ENCODE data around the gene TAS2R14. TPM values are rescaled to one million over a fixed set of nuclear protein-coding genes. Genes with fewer than 3 reads are reported as not detected.

Gene TAS2R14
- total and polyA plus RNA-seq, 2 of the 13 experiments (the other 11 are each of a cell fraction or from before 2014, with no cell fraction given), result 1.1 to 2.3 TPM

DNA sequence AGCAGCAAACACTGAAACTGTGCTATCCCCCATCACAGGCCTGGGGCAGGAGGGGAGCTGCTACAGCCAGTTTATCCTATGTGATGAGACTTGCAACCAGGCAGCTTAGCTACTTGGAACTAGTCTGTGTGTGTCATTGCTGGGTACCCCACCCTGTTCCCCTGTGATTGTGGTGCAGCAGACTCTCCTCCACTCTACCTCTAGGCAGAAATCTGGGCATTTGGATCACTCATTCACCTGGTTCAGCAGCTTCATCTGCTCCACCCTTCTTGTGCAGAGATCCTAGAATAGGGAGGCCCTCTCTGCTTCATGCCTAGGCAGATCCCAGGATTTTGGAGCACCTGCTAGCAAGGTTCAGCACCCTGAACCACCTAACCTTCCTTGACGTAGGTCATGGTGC is 38.5 kb downstream of the TAS2R14 start (continued):
- TF ChIP-seq, protein P1, sequence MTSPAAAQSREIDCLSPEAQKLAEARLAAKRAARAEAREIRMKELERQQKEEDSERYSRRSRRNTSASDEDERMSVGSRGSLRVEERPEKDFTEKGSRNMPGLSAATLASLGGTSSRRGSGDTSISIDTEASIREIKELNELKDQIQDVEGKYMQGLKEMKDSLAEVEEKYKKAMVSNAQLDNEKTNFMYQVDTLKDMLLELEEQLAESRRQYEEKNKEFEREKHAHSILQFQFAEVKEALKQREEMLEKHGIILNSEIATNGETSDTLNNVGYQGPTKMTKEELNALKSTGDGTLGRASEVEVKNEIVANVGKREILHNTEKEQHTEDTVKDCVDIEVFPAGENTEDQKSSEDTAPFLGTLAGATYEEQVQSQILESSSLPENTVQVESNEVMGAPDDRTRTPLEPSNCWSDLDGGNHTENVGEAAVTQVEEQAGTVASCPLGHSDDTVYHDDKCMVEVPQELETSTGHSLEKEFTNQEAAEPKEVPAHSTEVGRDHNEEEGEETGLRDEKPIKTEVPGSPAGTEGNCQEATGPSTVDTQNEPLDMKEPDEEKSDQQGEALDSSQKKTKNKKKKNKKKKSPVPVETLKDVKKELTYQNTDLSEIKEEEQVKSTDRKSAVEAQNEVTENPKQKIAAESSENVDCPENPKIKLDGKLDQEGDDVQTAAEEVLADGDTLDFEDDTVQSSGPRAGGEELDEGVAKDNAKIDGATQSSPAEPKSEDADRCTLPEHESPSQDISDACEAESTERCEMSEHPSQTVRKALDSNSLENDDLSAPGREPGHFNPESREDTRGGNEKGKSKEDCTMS (CRISPR knock-in tag; conservative IDR thresholded peaks at IDR 0.05), result no peak
- TF ChIP-seq POLR2AphosphoS5 (IDR thresholded peaks at IDR 0.05; ENCODE audit: low read depth, low read length), result no peak
- no peak for TF ChIP-seq ZFAT (CRISPR knock-in tag; conservative IDR thresholded peaks at IDR 0.05)
- TF ChIP-seq KDM2A (CRISPR knock-in tag; IDR thresholded peaks at IDR 0.05; ENCODE audit: borderline replicate concordance, low read depth), result no peak
- no peak for TF ChIP-seq ZFX (CRISPR knock-in tag; IDR thresholded peaks at IDR 0.05; ENCODE audit: low read depth)
- no peak for TF ChIP-seq PITX1 (CRISPR knock-in tag; IDR thresholded peaks at IDR 0.05)
- TF ChIP-seq ARID2 (CRISPR knock-in tag; IDR thresholded peaks at IDR 0.05; ENCODE audit: borderline replicate concordance), result no peak
- no peak for TF ChIP-seq CREB1 (IDR thresholded peaks at IDR 0.05)
- TF ChIP-seq CREB1 (CRISPR knock-in tag; IDR thresholded peaks at IDR 0.05), result no peak
- no peak for TF ChIP-seq KLF9 (CRISPR knock-in tag; IDR thresholded peaks at IDR 0.05; ENCODE audit: low read depth)
- TF ChIP-seq NFKB2 (CRISPR knock-in tag; IDR thresholded peaks at IDR 0.05; ENCODE audit: borderline replicate concordance), result no peak
- no peak for TF ChIP-seq SNAI1 (CRISPR knock-in tag; IDR thresholded peaks at IDR 0.05; ENCODE audit: borderline replicate concordance)
- TF ChIP-seq SRY (CRISPR knock-in tag; IDR thresholded peaks at IDR 0.05), result no peak

DNA sequence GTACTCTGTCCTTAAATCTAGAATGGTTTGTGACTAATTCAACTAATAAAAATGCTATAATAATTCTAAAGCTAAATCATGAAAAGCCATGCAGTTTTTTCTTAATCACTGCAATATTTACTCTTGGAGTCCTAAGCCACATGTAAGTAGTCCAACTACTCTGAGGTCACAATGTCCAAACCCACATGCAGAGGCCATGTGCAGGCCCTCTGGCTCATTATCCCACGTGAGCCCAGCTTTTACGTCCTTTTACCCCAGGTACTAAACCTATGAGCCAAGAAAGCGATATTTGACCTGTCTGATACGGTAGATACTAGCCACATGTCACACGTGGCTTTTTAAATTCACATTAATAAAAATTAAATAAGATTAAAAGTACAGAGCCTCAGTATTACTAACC is 42.2 kb downstream of the TAS2R14 start:
- Histone ChIP-seq H3K27ac (ENCODE audit: extremely low read length, insufficient read depth, low read length) (no peak overlapping the region), H3K9me3 (ENCODE audit: low read length) (peaks cover 9% of the 10 kb centered on the region), H3K4me1 (ENCODE audit: insufficient read depth, low read length) (peaks cover 32% of the 10 kb centered on the region), H2AFZ (ENCODE audit: low read length) (no peak overlapping the region), H3K9ac (ENCODE audit: insufficient read depth, low read depth, low read length) (no peak overlapping the region), H3K27me3 (ENCODE audit: control insufficient read depth in 1 of 2, insufficient read depth in 2 of 2, low read length in 2 of 2) (no peaks in the 10 kb centered on the region), H4K20me1 (ENCODE audit: insufficient read depth, low read length) (no peaks in the 10 kb centered on the region), H3K4me2 (ENCODE audit: low read depth, low read length) (no peak overlapping the region), H3K79me2 (ENCODE audit: insufficient read depth, low read length) (peaks cover 2% of the 10 kb centered on the region), H3K4me3 (replicated peaks in 1 of 3; ENCODE audit: insufficient read depth in 1 of 3, low read depth in 2 of 3, low read length in 3 of 3) (no peak overlapping the region), H3K36me3 (replicated peaks in 1 of 2; ENCODE audit: control insufficient read depth in 1 of 2, insufficient read depth in 2 of 2, low read length in 2 of 2) (peaks cover 0 to 3% of the 10 kb centered on the region in 2 experiments; a peak in 1 of 5 replicates)
- ATAC-seq (no peak), FAIRE-seq (no peak), DNase-seq (ENCODE audit: low spot score) (no peak)
- WGBS (ENCODE audit: low lambda C conversion rate), result 97% methylated on average over 5 of the region's 5 CpGs
- no TSS peak for BruUV-seq (replicated peaks)
- intact Hi-C loops (cut with micrococcal nuclease; ENCODE audit: unreplicated experiment) (no loop called here), in situ Hi-C loops (cut with HindIII; ENCODE audit: extremely low pct_ligation_motif_present, low pct_unique_long_range_greater_than_20kb) (no loop called here)
- ChIA-PET CTCF (ENCODE audit: low intra/inter-chr PET ratio, low total read pairs) (no interaction called here), POLR2A (no interaction called here)
- TF ChIP-seq RORA (CRISPR knock-in tag; IDR thresholded peaks at IDR 0.05) (no peak), ZNF713 (CRISPR knock-in tag; IDR thresholded peaks at IDR 0.05) (no peak), ZMYM3 (CRISPR knock-in tag; IDR thresholded peaks at IDR 0.05) (no peak), ATF1 (CRISPR knock-in tag; IDR thresholded peaks at IDR 0.05) (no peak), TCF12 (IDR thresholded peaks at IDR 0.05) (no peak), TCF12 (CRISPR knock-in tag; IDR thresholded peaks at IDR 0.05) (no peak)
- TF ChIP-seq, protein P2, sequence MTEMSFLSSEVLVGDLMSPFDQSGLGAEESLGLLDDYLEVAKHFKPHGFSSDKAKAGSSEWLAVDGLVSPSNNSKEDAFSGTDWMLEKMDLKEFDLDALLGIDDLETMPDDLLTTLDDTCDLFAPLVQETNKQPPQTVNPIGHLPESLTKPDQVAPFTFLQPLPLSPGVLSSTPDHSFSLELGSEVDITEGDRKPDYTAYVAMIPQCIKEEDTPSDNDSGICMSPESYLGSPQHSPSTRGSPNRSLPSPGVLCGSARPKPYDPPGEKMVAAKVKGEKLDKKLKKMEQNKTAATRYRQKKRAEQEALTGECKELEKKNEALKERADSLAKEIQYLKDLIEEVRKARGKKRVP (CRISPR knock-in tag; IDR thresholded peaks at IDR 0.05), result no peak
- TF ChIP-seq, protein P3, sequence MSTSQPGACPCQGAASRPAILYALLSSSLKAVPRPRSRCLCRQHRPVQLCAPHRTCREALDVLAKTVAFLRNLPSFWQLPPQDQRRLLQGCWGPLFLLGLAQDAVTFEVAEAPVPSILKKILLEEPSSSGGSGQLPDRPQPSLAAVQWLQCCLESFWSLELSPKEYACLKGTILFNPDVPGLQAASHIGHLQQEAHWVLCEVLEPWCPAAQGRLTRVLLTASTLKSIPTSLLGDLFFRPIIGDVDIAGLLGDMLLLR (CRISPR knock-in tag; IDR thresholded peaks at IDR 0.05), result no peak
- TF ChIP-seq, protein P4, sequence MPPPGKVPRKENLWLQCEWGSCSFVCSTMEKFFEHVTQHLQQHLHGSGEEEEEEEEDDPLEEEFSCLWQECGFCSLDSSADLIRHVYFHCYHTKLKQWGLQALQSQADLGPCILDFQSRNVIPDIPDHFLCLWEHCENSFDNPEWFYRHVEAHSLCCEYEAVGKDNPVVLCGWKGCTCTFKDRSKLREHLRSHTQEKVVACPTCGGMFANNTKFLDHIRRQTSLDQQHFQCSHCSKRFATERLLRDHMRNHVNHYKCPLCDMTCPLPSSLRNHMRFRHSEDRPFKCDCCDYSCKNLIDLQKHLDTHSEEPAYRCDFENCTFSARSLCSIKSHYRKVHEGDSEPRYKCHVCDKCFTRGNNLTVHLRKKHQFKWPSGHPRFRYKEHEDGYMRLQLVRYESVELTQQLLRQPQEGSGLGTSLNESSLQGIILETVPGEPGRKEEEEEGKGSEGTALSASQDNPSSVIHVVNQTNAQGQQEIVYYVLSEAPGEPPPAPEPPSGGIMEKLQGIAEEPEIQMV (CRISPR knock-in tag; IDR thresholded peaks at IDR 0.05; ENCODE audit: low read depth), result no peak
